HCT116 (cell line): Measurements from ENCODE around the gene ITIH5. TPM values are rescaled to one million over a fixed set of nuclear protein-coding genes. Genes with fewer than 3 reads are reported as not detected.

Experiments used
- ATAC-seq: fragments of 200-7000 bp; cut with Tn5 transposase; 2 replicates; pipeline ENCODE4 v1.9.1; 2020; ENCODE audit warnings: mild to moderate bottlenecking, moderate library complexity
- BruUV-seq: library from RNA; stranded (reverse); fragments of 400-500 nt; replicated peaks from 2 replicates; lab custom pipeline; 2021; lab: Mats Ljungman, UMichigan
- CTCF ChIA-PET: fragments of 300-600 bp; sonication (Branson Sonifier 250); formaldehyde crosslinking; loops from one replicate; lab custom pipeline; 2021; ENCODE audit warnings: antibody characterized with exemption; lab: Charles Lee
- POLR2A ChIA-PET: fragments of 300-600, 350-600 bp; sonication (Branson Sonifier 250); formaldehyde crosslinking; loops from one replicate; lab custom pipeline; 2021; ENCODE audit warnings: antibody characterized with exemption; lab: Charles Lee
- RAD21 ChIA-PET, 2 experiments: fragments of 300-600 bp; sonication (Branson Sonifier 250); formaldehyde crosslinking; loops; one replicate each; lab custom pipeline; 2023; ENCODE audit warnings: low total read pairs in 2 of 2; ENCODE audit not compliant: uncharacterized antibody in 2 of 2, unreplicated experiment in 2 of 2, low non-redundant PET in 1 of 2; lab: Charles Lee
- DNase-seq: peaks from one replicate; pipeline ENCODE4 v3.0.0-alpha.2; 2010; ENCODE audit warnings: low read depth, low spot score
- H2AFZ ChIP-seq: fragments of 200-600 bp; shearing (Covaris generic), sonication (generic); 2 replicates; pipeline ENCODE4 v1.6.1; 2017; ENCODE audit warnings: low read depth, mixed run types, mixed read lengths, antibody characterized with exemption, low read length; ENCODE audit not compliant: poor library complexity, severe bottlenecking
- H3K27ac ChIP-seq: 2 replicates; pipeline ENCODE4 v1.5.1; 2012; ENCODE audit warnings: low read depth, low read length
- H3K27me3 ChIP-seq: fragments of 200-600 bp; sonication (generic); 2 replicates; pipeline ENCODE4 v1.6.1; 2016; ENCODE audit warnings: mixed run types, low read length, mixed read lengths; ENCODE audit not compliant: insufficient read depth
- H3K36me3 ChIP-seq, 2 experiments: fragments of 200-500 bp in 1 of 2; fragments of 200-600 bp in 1 of 2; sonication (Bioruptor generic) in 1 of 2; sonication (generic) in 1 of 2; 2 replicates each; pipeline versions ENCODE4 v1.5.1 to v1.6.1; 2014 to 2016; ENCODE audit warnings: low read length in 2 of 2, inconsistent platforms in 1 of 2, mixed read lengths in 1 of 2, mixed run types in 1 of 2; ENCODE audit not compliant: insufficient read depth in 2 of 2, control insufficient read depth in 1 of 2
- H3K4me1 ChIP-seq, 2 experiments: fragments of 200-600 bp in 1 of 2; sonication (generic) in 1 of 2; 2 replicates each; pipeline versions ENCODE4 v1.5.1 to v1.6.1; 2012 to 2017; ENCODE audit warnings: low read length in 2 of 2, inconsistent platforms in 1 of 2, mild to moderate bottlenecking in 1 of 2, mixed read lengths in 1 of 2, mixed run types in 1 of 2, moderate library complexity in 1 of 2; ENCODE audit not compliant: insufficient read depth in 2 of 2, control insufficient read depth in 1 of 2
- H3K4me2 ChIP-seq: fragments of 200-600 bp; sonication (generic); 2 replicates; pipeline ENCODE4 v1.6.1; 2017; ENCODE audit warnings: mixed run types, low read length, mixed read lengths
- H3K4me3 ChIP-seq, 2 experiments: fragments of 200-600 bp in 1 of 2; sonication (generic) in 1 of 2; replicated peaks in 1 of 2; 2 replicates each; pipeline ENCODE4 v1.5.1; 2011 to 2016; ENCODE audit warnings: low read length in 2 of 2, control low read depth in 1 of 2, low read depth in 1 of 2, mild to moderate bottlenecking in 1 of 2, mixed read lengths in 1 of 2, mixed run types in 1 of 2
- H3K79me2 ChIP-seq: fragments of 200-600 bp; sonication (generic); 2 replicates; pipeline ENCODE4 v1.6.1; 2017; ENCODE audit warnings: mild to moderate bottlenecking, mixed run types, low read length, moderate library complexity, mixed read lengths; ENCODE audit not compliant: insufficient read depth
- H3K9ac ChIP-seq: fragments of 200-600 bp; sonication (generic); 2 replicates; pipeline ENCODE4 v1.6.1; 2016; ENCODE audit warnings: low read length, mixed read lengths
- H3K9me2 ChIP-seq: fragments of 200-600 bp; sonication (generic), shearing (Covaris generic); 2 replicates; pipeline ENCODE4 v1.6.1; 2017; ENCODE audit warnings: mixed run types, mild to moderate bottlenecking, moderate library complexity; ENCODE audit not compliant: insufficient read depth
- H3K9me3 ChIP-seq, 2 experiments: fragments of 200-500 bp in 1 of 2; fragments of 200-600 bp in 1 of 2; sonication (Bioruptor generic) in 1 of 2; sonication (generic) in 1 of 2; 2 replicates each; pipeline ENCODE4 v1.6.1; 2014 to 2017; ENCODE audit warnings: low read length in 2 of 2, mixed read lengths in 2 of 2, inconsistent platforms in 1 of 2, low read depth in 1 of 2, mild to moderate bottlenecking in 1 of 2, mixed run types in 1 of 2, moderate library complexity in 1 of 2; ENCODE audit not compliant: control insufficient read depth in 1 of 2, insufficient read depth in 1 of 2
- H4K20me1 ChIP-seq: fragments of 200-600 bp; sonication (generic), shearing (Covaris generic); 2 replicates; pipeline ENCODE4 v1.6.1; 2017; ENCODE audit warnings: mixed run types, mild to moderate bottlenecking, moderate library complexity; ENCODE audit not compliant: insufficient read depth
- CBX3 ChIP-seq: IDR thresholded peaks from 2 replicates; pipeline ENCODE4 v1.6.1; 2012; ENCODE audit warnings: low read depth
- CEBPB ChIP-seq: IDR thresholded peaks from 2 replicates; pipeline ENCODE4 v1.6.1; 2012; ENCODE audit warnings: low read depth
- EGR1 ChIP-seq: IDR thresholded peaks from 2 replicates; pipeline ENCODE4 v1.6.1; 2012; ENCODE audit warnings: low read depth
- ELF1 ChIP-seq: IDR thresholded peaks from 2 replicates; pipeline ENCODE4 v1.6.1; 2012; ENCODE audit warnings: low read depth, borderline replicate concordance
- EZH2phosphoT487 ChIP-seq: fragments of 200-600 bp; IDR thresholded peaks from 2 replicates; pipeline ENCODE4 v1.6.1; 2018; ENCODE audit warnings: antibody characterized with exemption, borderline replicate concordance
- FOSL1 ChIP-seq: IDR thresholded peaks from 2 replicates; pipeline ENCODE4 v1.6.1; 2012; ENCODE audit warnings: low read depth
- POLR2AphosphoS5 ChIP-seq: IDR thresholded peaks from 2 replicates; pipeline ENCODE4 v1.6.1; 2011; ENCODE audit warnings: mild to moderate bottlenecking, low read depth, low read length, moderate library complexity
- TCF7L2 ChIP-seq: IDR thresholded peaks from 2 replicates; pipeline ENCODE4 v1.7.0; 2011; ENCODE audit warnings: borderline replicate concordance, inconsistent platforms; ENCODE audit not compliant: insufficient read depth, insufficient read length; ENCODE audit errors: extremely low read depth
- YY1 ChIP-seq: IDR thresholded peaks from 2 replicates; pipeline ENCODE4 v1.6.1; 2011; ENCODE audit warnings: low read length, low read depth, moderate library complexity, mild to moderate bottlenecking; ENCODE audit not compliant: insufficient replicate concordance; ENCODE audit errors: extremely low read depth
- ZFX ChIP-seq: fragments of 450-650 bp; IDR thresholded peaks from 2 replicates; pipeline ENCODE4 v1.6.1; 2017
- intact Hi-C: fragments of 100-400 bp; cut with micrococcal nuclease; formaldehyde crosslinking; loops from 2 replicates; pipeline ENCODE4 v1.10.0; 2022
- total RNA-seq: library from RNA; stranded (reverse); gene quantifications from one replicate; pipeline ENCODE4 v1.2.1, GENCODE V29; 2021; ENCODE audit not compliant: unreplicated experiment
- TF ChIP-seq, protein P1 (sequence below): IDR thresholded peaks from 2 replicates; pipeline ENCODE4 v1.6.1; 2012
- TF ChIP-seq, protein P2 (sequence below), 3 experiments: fragments of 200-600 bp in 1 of 3; sonication (generic) in 1 of 3; IDR thresholded peaks in 2 of 3; conservative IDR thresholded peaks in 1 of 3; 2 replicates each; pipeline ENCODE4 v1.5.1; 2012 to 2017; ENCODE audit warnings: low read depth in 2 of 3, low read length in 2 of 3, antibody characterized with exemption in 1 of 3, borderline replicate concordance in 1 of 3, control low read depth in 1 of 3, mild to moderate bottlenecking in 1 of 3, mixed read lengths in 1 of 3, mixed run types in 1 of 3, moderate library complexity in 1 of 3; ENCODE audit not compliant: insufficient read depth in 1 of 3

The ITIH5 gene
- total RNA-seq, 1 experiment from 2014 or later: not detected

DNA sequence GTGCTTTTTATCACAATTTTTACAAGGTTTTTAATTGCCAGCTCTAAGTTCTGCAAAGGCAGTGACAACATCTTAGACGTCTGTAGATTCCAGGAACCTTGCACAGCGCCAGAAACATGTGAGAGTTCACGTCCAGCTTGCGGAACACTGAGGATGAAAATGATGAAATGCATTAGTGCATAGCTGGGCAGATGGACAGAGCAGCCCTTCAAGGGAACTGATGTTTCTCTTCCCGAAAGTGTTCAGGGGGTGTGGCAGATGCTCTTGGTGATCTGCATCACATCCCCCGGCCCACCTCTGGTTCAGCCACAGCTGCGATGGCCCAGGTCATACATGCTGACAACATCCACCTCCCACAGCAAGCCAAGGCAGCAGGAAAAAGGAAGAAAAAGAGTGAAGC, 40.9 kb downstream of the ITIH5 start:
- no peaks in the 10 kb centered on the region for H4K20me1 ChIP-seq
- H3K79me2 ChIP-seq: no peaks in the 10 kb centered on the region
- H3K27me3 ChIP-seq: peaks cover 14% of the 10 kb centered on the region; the same call in 1 of the 2 replicates
- RAD21 ChIA-PET: no interaction called here
- H2AFZ ChIP-seq: no peak overlapping the region
- no peaks in the 10 kb centered on the region for H3K36me3 ChIP-seq
- BruUV-seq: no TSS peak
- no peak overlapping the region for H3K4me2 ChIP-seq
- no peaks in the 10 kb centered on the region for H3K9me3 ChIP-seq
- H3K4me3 ChIP-seq: no peak overlapping the region
- TF ChIP-seq YY1 (no peak), POLR2AphosphoS5 (no peak), CBX3 (no peak), CEBPB (no peak), ZFX (no peak), ELF1 (no peak), EGR1 (no peak), FOSL1 (no peak), EZH2phosphoT487 (no peak), TCF7L2 (no peak)
- TF ChIP-seq, protein P1, sequence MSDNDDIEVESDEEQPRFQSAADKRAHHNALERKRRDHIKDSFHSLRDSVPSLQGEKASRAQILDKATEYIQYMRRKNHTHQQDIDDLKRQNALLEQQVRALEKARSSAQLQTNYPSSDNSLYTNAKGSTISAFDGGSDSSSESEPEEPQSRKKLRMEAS: no peak
- TF ChIP-seq, protein P2, sequence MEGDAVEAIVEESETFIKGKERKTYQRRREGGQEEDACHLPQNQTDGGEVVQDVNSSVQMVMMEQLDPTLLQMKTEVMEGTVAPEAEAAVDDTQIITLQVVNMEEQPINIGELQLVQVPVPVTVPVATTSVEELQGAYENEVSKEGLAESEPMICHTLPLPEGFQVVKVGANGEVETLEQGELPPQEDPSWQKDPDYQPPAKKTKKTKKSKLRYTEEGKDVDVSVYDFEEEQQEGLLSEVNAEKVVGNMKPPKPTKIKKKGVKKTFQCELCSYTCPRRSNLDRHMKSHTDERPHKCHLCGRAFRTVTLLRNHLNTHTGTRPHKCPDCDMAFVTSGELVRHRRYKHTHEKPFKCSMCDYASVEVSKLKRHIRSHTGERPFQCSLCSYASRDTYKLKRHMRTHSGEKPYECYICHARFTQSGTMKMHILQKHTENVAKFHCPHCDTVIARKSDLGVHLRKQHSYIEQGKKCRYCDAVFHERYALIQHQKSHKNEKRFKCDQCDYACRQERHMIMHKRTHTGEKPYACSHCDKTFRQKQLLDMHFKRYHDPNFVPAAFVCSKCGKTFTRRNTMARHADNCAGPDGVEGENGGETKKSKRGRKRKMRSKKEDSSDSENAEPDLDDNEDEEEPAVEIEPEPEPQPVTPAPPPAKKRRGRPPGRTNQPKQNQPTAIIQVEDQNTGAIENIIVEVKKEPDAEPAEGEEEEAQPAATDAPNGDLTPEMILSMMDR (IDR thresholded peaks at IDR 0.05 in 2 of 3, conservative IDR thresholded peaks at IDR 0.05 in 1 of 3; ENCODE audit: borderline replicate concordance in 1 of 3, insufficient read depth in 1 of 3, low read depth in 2 of 3, low read length in 2 of 3): no peak
- no peak overlapping the region for H3K27ac ChIP-seq
- no peaks in the 10 kb centered on the region for H3K9me2 ChIP-seq
- no peak overlapping the region for H3K9ac ChIP-seq
- no peaks in the 10 kb centered on the region for H3K4me1 ChIP-seq
- CTCF ChIA-PET: no interaction called here
- DNase-seq: no peak
- POLR2A ChIA-PET: no interaction called here
- intact Hi-C loops: no loop called here
- ATAC-seq: no peak
